ENCODE measurements around the gene SEZ6L2.
"Not testable (repeated sequence)": the region's sequence is repeated elsewhere in the genome, so short reads cannot be mapped to it uniquely, and the experiment has no call there.

The SEZ6L2 gene

DNA sequence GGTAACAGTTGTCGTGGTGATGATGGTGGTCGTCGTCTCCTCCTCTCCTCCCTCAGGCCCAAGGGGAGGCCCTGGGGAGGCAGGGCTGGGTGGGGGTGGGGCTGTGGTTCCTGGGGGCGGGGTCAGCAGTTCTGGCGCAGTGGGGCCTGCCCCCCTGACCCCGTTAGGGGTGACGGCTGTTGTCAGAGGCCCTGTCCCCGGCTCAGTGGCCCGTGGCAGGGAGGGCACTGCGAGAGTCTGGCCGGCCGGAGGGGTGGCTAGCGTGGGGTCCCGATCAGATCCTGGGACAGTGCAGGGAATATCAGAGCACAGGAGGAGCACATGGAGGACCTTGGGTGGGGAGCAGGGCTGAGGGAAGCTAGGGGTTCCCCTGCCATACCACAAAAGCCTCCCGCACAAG lies 2.5 kb downstream of the SEZ6L2 start:
- peaks cover 9% of the 10 kb centered on the region for H3K36me3 ChIP-seq (ENCODE audit: insufficient read depth, insufficient read length, low read length)
- H3K4me1 ChIP-seq (ENCODE audit: insufficient read depth, insufficient read length) = peaks cover 14% of the 10 kb centered on the region
- TF ChIP-seq ZNF274 (IDR thresholded peaks at IDR 0.05; ENCODE audit: low read depth, low read length) = no peak
- no peak for TF ChIP-seq YY1 (IDR thresholded peaks at IDR 0.05; ENCODE audit: insufficient read depth, insufficient read length)
- TF ChIP-seq SUZ12 (IDR thresholded peaks at IDR 0.05; ENCODE audit: extremely low read depth, insufficient read depth, insufficient read length) = no peak
- no peak overlapping the region for H3K4me3 ChIP-seq (ENCODE audit: insufficient read length, low read depth)
- H3K27me3 ChIP-seq (ENCODE audit: insufficient read depth, insufficient read length) = no peaks in the 10 kb centered on the region
- no peak for DNase-seq (ENCODE audit: low read depth, low spot score)
- no peak overlapping the region for H3K9ac ChIP-seq (ENCODE audit: insufficient read length, low read depth)
- H3K9me3 ChIP-seq (ENCODE audit: insufficient read depth, low read length) = no peaks in the 10 kb centered on the region

DNA sequence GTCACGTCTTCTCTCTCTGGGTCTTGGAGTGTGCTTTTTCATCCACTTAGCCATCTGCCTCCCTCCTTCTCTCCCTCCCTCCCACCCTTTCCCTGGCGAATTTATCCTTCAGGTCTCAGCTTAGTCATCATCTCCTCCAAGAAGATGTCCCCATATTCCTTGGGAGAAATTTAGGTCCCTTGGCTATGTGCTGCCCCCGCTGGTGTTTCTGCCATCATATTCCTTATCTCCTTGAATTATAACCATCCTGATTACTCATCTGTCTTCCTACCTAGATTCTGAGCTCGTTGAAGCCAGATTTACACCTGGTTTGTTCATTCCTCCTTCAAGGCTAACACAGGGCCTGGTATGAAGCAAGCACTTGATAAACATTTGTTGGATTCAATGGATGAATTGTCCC lies 5.0 kb downstream of the SEZ6L2 start:
- Histone ChIP-seq H3K4me3 (ENCODE audit: insufficient read length, low read depth) (no peak overlapping the region), H3K9me3 (ENCODE audit: insufficient read depth, low read length) (no peaks in the 10 kb centered on the region), H3K27me3 (ENCODE audit: insufficient read depth, insufficient read length) (no peaks in the 10 kb centered on the region), H3K9ac (ENCODE audit: insufficient read length, low read depth) (no peak overlapping the region), H3K4me1 (ENCODE audit: insufficient read depth, insufficient read length) (peaks cover 14% of the 10 kb centered on the region), H3K36me3 (ENCODE audit: insufficient read depth, insufficient read length, low read length) (peaks cover 7% of the 10 kb centered on the region)
- TF ChIP-seq YY1 (IDR thresholded peaks at IDR 0.05; ENCODE audit: insufficient read depth, insufficient read length) = no peak
- TF ChIP-seq SUZ12 (IDR thresholded peaks at IDR 0.05; ENCODE audit: extremely low read depth, insufficient read depth, insufficient read length) = no peak
- TF ChIP-seq ZNF274 (IDR thresholded peaks at IDR 0.05; ENCODE audit: low read depth, low read length) = no peak
- DNase-seq (ENCODE audit: low read depth, low spot score) = no peak

- Histone ChIP-seq H3K9ac (ENCODE audit: insufficient read length, low read depth) (no peak overlapping the region), H3K4me3 (ENCODE audit: insufficient read length, low read depth) (no peak overlapping the region), H3K27me3 (ENCODE audit: insufficient read depth, insufficient read length) (no peaks in the 10 kb centered on the region), H3K36me3 (ENCODE audit: insufficient read depth, insufficient read length, low read length) (peaks cover 7% of the 10 kb centered on the region), H3K4me1 (ENCODE audit: insufficient read depth, insufficient read length) (peaks cover 14% of the 10 kb centered on the region), H3K9me3 (ENCODE audit: insufficient read depth, low read length) (no peaks in the 10 kb centered on the region)
- DNase-seq (ENCODE audit: low read depth, low spot score) = no peak
- TF ChIP-seq YY1 (IDR thresholded peaks at IDR 0.05; ENCODE audit: insufficient read depth, insufficient read length) (no peak), ZNF274 (IDR thresholded peaks at IDR 0.05; ENCODE audit: low read depth, low read length) (no peak), SUZ12 (IDR thresholded peaks at IDR 0.05; ENCODE audit: extremely low read depth, insufficient read depth, insufficient read length) (no peak)
Measured at GRCh38 chr16:29893553-29893952, 5.8 kb downstream of the SEZ6L2 start.

DNA sequence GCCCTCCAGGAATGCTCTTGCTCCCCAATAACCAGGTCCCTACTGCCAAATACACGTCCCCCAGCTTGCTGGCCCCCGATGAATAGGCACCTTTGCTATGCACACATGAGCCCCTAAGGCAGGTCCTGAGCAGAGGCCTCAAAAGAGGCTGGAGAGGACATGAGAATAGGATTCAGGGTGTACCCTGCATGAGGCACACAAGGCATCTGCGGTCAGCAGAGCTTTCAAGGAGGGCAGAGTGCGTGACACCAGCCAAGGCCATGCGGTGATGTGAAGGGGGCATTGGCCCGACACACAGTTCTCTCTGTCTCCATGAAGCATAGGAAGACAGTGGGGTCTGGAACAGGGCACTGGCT lies 6.9 kb downstream of the SEZ6L2 start:
- no peak for DNase-seq (ENCODE audit: low read depth, low spot score)
- no peak for TF ChIP-seq ZNF274 (IDR thresholded peaks at IDR 0.05; ENCODE audit: low read depth, low read length)
- TF ChIP-seq YY1 (IDR thresholded peaks at IDR 0.05; ENCODE audit: insufficient read depth, insufficient read length) = no peak
- no peak for TF ChIP-seq SUZ12 (IDR thresholded peaks at IDR 0.05; ENCODE audit: extremely low read depth, insufficient read depth, insufficient read length)

DNA sequence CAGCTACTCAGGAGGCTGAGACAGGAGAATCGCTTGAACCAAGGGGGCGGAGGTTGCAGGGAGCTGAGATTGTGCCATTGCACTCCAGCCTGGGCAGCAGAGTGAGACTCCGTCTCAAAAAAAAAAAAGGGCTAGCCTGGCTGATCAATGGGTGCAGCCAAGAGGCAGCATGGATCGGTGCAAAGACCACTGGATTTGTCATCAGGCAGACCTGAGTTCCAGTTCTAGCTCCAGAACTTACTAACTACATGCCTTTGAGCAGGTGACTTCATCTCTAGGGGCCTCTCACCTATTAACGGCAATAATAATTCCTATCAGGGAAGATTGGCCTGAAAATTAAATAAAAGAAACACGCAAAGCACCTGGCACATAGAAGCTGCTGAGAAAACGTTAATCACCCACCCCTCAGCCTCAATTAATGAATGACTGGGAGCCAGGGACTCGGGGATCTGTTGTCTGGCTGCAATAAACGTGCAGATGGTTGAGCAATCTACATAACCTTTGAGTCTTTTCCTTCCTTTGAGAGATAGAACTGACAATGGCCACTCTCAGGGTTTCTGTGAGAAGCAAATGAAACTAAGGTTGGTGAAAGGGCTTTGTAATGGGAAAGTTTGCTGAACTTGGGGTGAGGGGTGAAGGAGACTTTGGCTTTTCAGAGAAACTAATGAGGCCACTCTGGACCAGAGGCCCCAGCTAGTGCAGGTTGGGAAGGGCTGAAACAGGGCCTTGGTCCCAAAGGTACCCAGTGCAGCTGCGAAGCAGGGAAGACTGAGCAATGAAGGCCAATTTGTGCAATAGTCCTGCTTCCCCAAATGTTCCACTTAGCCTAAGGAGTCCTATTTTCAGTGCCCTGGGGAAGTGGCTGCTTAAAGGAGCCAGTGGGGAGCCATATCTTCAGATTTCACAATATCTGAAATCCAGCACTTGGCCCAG lies 7.6 kb downstream of the SEZ6L2 start:
- TF ChIP-seq SUZ12 (IDR thresholded peaks at IDR 0.05; ENCODE audit: extremely low read depth, insufficient read depth, insufficient read length) (no peak), ZNF274 (IDR thresholded peaks at IDR 0.05; ENCODE audit: low read depth, low read length) (no peak), YY1 (IDR thresholded peaks at IDR 0.05; ENCODE audit: insufficient read depth, insufficient read length) (no peak)
- no peak overlapping the region for H3K4me3 ChIP-seq (ENCODE audit: insufficient read length, low read depth)
- peaks cover 7% of the 10 kb centered on the region for H3K36me3 ChIP-seq (ENCODE audit: insufficient read depth, insufficient read length, low read length)
- H3K4me1 ChIP-seq (ENCODE audit: insufficient read depth, insufficient read length) = peaks cover 5% of the 10 kb centered on the region
- peak overlapping the region; percentile 14 for H3K9ac ChIP-seq (ENCODE audit: insufficient read length, low read depth)
- H3K27me3 ChIP-seq (ENCODE audit: insufficient read depth, insufficient read length) = no peaks in the 10 kb centered on the region
- peak; percentile 55 for DNase-seq (ENCODE audit: low read depth, low spot score)
- no peaks in the 10 kb centered on the region for H3K9me3 ChIP-seq (ENCODE audit: insufficient read depth, low read length)

More for the DNA sequence above, 6.9 kb downstream of the SEZ6L2 start:
- H3K9me3 ChIP-seq (ENCODE audit: insufficient read depth, low read length) = no peaks in the 10 kb centered on the region
- peak overlapping the region; percentile 14 for H3K9ac ChIP-seq (ENCODE audit: insufficient read length, low read depth)
- no peaks in the 10 kb centered on the region for H3K27me3 ChIP-seq (ENCODE audit: insufficient read depth, insufficient read length)
- no peak overlapping the region for H3K4me3 ChIP-seq (ENCODE audit: insufficient read length, low read depth)
- H3K4me1 ChIP-seq (ENCODE audit: insufficient read depth, insufficient read length) = peaks cover 10% of the 10 kb centered on the region
- H3K36me3 ChIP-seq (ENCODE audit: insufficient read depth, insufficient read length, low read length) = peaks cover 7% of the 10 kb centered on the region

- not testable (repeated sequence) for H3K9me3 ChIP-seq (ENCODE audit: insufficient read depth, low read length); H3K4me3 ChIP-seq (ENCODE audit: insufficient read length, low read depth); H3K27me3 ChIP-seq (ENCODE audit: insufficient read depth, insufficient read length); H3K36me3 ChIP-seq (ENCODE audit: insufficient read depth, insufficient read length, low read length); H3K4me1 ChIP-seq (ENCODE audit: insufficient read depth, insufficient read length); H3K9ac ChIP-seq (ENCODE audit: insufficient read length, low read depth); DNase-seq (ENCODE audit: low read depth, low spot score)
Measured at GRCh38 chr16:29889372-29889771, 10.0 kb downstream of the SEZ6L2 start.

GRCh38 chr16:29883987-29884386 lies 15.4 kb downstream of the SEZ6L2 start:
- no peak overlapping the region for H3K9ac ChIP-seq (ENCODE audit: insufficient read length, low read depth)
- no peak for DNase-seq (ENCODE audit: low read depth, low spot score)
- no peaks in the 10 kb centered on the region for H3K27me3 ChIP-seq (ENCODE audit: insufficient read depth, insufficient read length)
- no peaks in the 10 kb centered on the region for H3K9me3 ChIP-seq (ENCODE audit: insufficient read depth, low read length)
- peaks cover 14% of the 10 kb centered on the region for H3K36me3 ChIP-seq (ENCODE audit: insufficient read depth, insufficient read length, low read length)
- no peak for TF ChIP-seq ZNF274 (IDR thresholded peaks at IDR 0.05; ENCODE audit: low read depth, low read length)
- no peak for TF ChIP-seq SUZ12 (IDR thresholded peaks at IDR 0.05; ENCODE audit: extremely low read depth, insufficient read depth, insufficient read length)
- no peak for TF ChIP-seq YY1 (IDR thresholded peaks at IDR 0.05; ENCODE audit: insufficient read depth, insufficient read length)
- H3K4me3 ChIP-seq (ENCODE audit: insufficient read length, low read depth) = no peak overlapping the region
- no peaks in the 10 kb centered on the region for H3K4me1 ChIP-seq (ENCODE audit: insufficient read depth, insufficient read length)

Measured in NT2/D1 (cell line).